A549 (cell line): Measurements from ENCODE around the gene SNX27. TPM values are rescaled to one million over a fixed set of nuclear protein-coding genes. Genes with fewer than 3 reads are reported as not detected.

ENCODE experiments used
- ATAC-seq, 2 experiments: fragments of 200-7000 bp in 1 of 2; fragments of >200 bp in 1 of 2; cut with Nextera tagmentation in 1 of 2; cut with Tn5 transposase in 1 of 2; 3 replicates each; pipeline versions ENCODE4 v1.8.0 to v1.9.1; 2018 to 2020; ENCODE audit warnings: mild to moderate bottlenecking in 1 of 2, moderate library complexity in 1 of 2
- CTCF ChIA-PET: fragments of 300-600 bp; sonication (Branson Sonifier 250); formaldehyde crosslinking; extraction: SDS; loops from one replicate; lab custom pipeline; 2021; ENCODE audit warnings: antibody characterized with exemption, inconsistent platforms; lab: Yijun Ruan, JAX
- POLR2A ChIA-PET: fragments of 350-600 bp; formaldehyde crosslinking; extraction: SDS; loops from one replicate; lab custom pipeline; 2021; ENCODE audit warnings: antibody characterized with exemption, inconsistent platforms; lab: Yijun Ruan, JAX
- DNase-seq, 2 experiments: peaks; one replicate each; pipeline versions ENCODE4 v3.0.0 to v3.0.0-alpha.2; 2011 to 2016; ENCODE audit warnings: low read depth in 1 of 2, low spot score in 1 of 2
- FAIRE-seq: peaks from 2 replicates; lab custom pipeline; 2011; peaks lifted over from hg19 to GRCh38; lab: Jason Lieb, UNC
- H3K27ac ChIP-seq, 2 experiments: fragments of >200 bp; sonication (Bioruptor Twin); formaldehyde crosslinking; 3 replicates each; pipeline ENCODE4 v1.5.1; 2016 to 2017
- H3K4me1 ChIP-seq: fragments of >200 bp; sonication (Bioruptor Twin); formaldehyde crosslinking; 3 replicates; pipeline ENCODE4 v1.6.1; 2016
- H3K4me2 ChIP-seq: fragments of >200 bp; sonication (Bioruptor Twin); formaldehyde crosslinking; 3 replicates; pipeline ENCODE4 v1.6.1; 2016
- H3K4me3 ChIP-seq: fragments of >200 bp; sonication (Bioruptor Twin); formaldehyde crosslinking; 3 replicates; pipeline ENCODE4 v1.5.1; 2016
- H3K9me3 ChIP-seq: fragments of >200 bp; sonication (Bioruptor Twin); formaldehyde crosslinking; 3 replicates; pipeline ENCODE4 v1.6.1; 2016
- CBX2 ChIP-seq: fragments of 200-600 bp; sonication (generic); IDR thresholded peaks from 2 replicates; pipeline ENCODE4 v1.6.1; 2016; ENCODE audit warnings: low read depth, mild to moderate bottlenecking, borderline replicate concordance
- EHF ChIP-seq: fragments of 250-450 bp; sonication (Bioruptor Pico); IDR thresholded peaks from 2 replicates; pipeline ENCODE4 v1.5.0; 2020; ENCODE audit warnings: mild to moderate bottlenecking
- EP300 ChIP-seq, 2 experiments: fragments of >200 bp; sonication (Bioruptor Twin); formaldehyde crosslinking; IDR thresholded peaks; 2 replicates in 1 of 2; 3 replicates in 1 of 2; pipeline ENCODE4 v1.6.1; 2016 to 2017
- FOSB ChIP-seq: fragments of 250-450 bp; sonication (Bioruptor Pico); IDR thresholded peaks from 2 replicates; pipeline ENCODE4 v1.5.0; 2020; ENCODE audit warnings: mild to moderate bottlenecking, moderate library complexity
- FOSL2 ChIP-seq, 2 experiments: fragments of 450-650 bp in 1 of 2; fragments of >200 bp in 1 of 2; sonication (Bioruptor Twin) in 1 of 2; formaldehyde crosslinking; IDR thresholded peaks; 2 replicates each; pipeline versions ENCODE4 v1.5.0 to v1.6.1; 2016 to 2020; ENCODE audit warnings: mild to moderate bottlenecking in 1 of 2, moderate library complexity in 1 of 2
- FOXS1 ChIP-seq: fragments of 250-450 bp; sonication (Bioruptor Pico); IDR thresholded peaks from 2 replicates; pipeline ENCODE4 v1.5.0; 2020; ENCODE audit warnings: mild to moderate bottlenecking, moderate library complexity
- GATA3 ChIP-seq: IDR thresholded peaks from 2 replicates; pipeline ENCODE4 v1.6.1; 2012; ENCODE audit warnings: borderline replicate concordance
- HOXB13 ChIP-seq: fragments of 250-450 bp; sonication (Bioruptor Pico); IDR thresholded peaks from 2 replicates; pipeline ENCODE4 v1.5.0; 2020; ENCODE audit warnings: low read depth, mild to moderate bottlenecking, moderate library complexity
- JUNB ChIP-seq: fragments of >200 bp; sonication (Bioruptor Twin); formaldehyde crosslinking; IDR thresholded peaks from 2 replicates; pipeline ENCODE4 v1.6.1; 2016
- KDM1A ChIP-seq: fragments of 200-600 bp; sonication (generic); IDR thresholded peaks from 2 replicates; pipeline ENCODE4 v1.6.1; 2016; ENCODE audit warnings: low read depth, mild to moderate bottlenecking
- KDM5A ChIP-seq: fragments of 200-600 bp; sonication (generic); IDR thresholded peaks from 2 replicates; pipeline ENCODE4 v1.6.1; 2016; ENCODE audit warnings: antibody characterized with exemption, mild to moderate bottlenecking
- MAX ChIP-seq: IDR thresholded peaks from 2 replicates; pipeline ENCODE4 v1.6.1; 2012
- NPAS2 ChIP-seq: fragments of 250-450 bp; sonication (Bioruptor Pico); IDR thresholded peaks from 2 replicates; pipeline ENCODE4 v1.8.0; 2022; ENCODE audit warnings: mild to moderate bottlenecking, moderate library complexity, borderline replicate concordance
- PHF8 ChIP-seq: fragments of 200-600 bp; sonication (generic); IDR thresholded peaks from 2 replicates; pipeline ENCODE4 v1.6.1; 2016; ENCODE audit warnings: low read depth, mild to moderate bottlenecking, antibody characterized with exemption, moderate library complexity, borderline replicate concordance
- POLR2A ChIP-seq: IDR thresholded peaks from 2 replicates; pipeline ENCODE4 v1.6.1; 2012; ENCODE audit warnings: mild to moderate bottlenecking, low read length
- RAD21 ChIP-seq, 2 experiments: fragments of >200 bp in 1 of 2; sonication (Bioruptor Twin) in 1 of 2; formaldehyde crosslinking in 1 of 2; IDR thresholded peaks in 1 of 2; conservative IDR thresholded peaks in 1 of 2; 2 replicates in 1 of 2; 3 replicates in 1 of 2; pipeline ENCODE4 v1.6.1; 2012 to 2018; ENCODE audit warnings: inconsistent platforms in 1 of 2
- RARB ChIP-seq: fragments of 250-450 bp; sonication (Bioruptor Pico); IDR thresholded peaks from 2 replicates; pipeline ENCODE4 v1.8.0; 2021; ENCODE audit warnings: mild to moderate bottlenecking, moderate library complexity
- REST ChIP-seq: fragments of 200-600 bp; sonication (generic); IDR thresholded peaks from 2 replicates; pipeline ENCODE4 v1.6.1; 2016; ENCODE audit warnings: antibody characterized with exemption, mild to moderate bottlenecking, moderate library complexity
- RNF2 ChIP-seq: fragments of 200-600 bp; sonication (generic); IDR thresholded peaks from 2 replicates; pipeline ENCODE4 v1.6.1; 2016; ENCODE audit warnings: low read depth, mild to moderate bottlenecking, antibody characterized with exemption, moderate library complexity, borderline replicate concordance
- USF2 ChIP-seq: fragments of 450-650 bp; IDR thresholded peaks from 2 replicates; pipeline ENCODE4 v1.6.1; 2014; ENCODE audit warnings: antibody characterized with exemption
- ZSCAN20 ChIP-seq: fragments of 250-450 bp; sonication (Bioruptor Pico); IDR thresholded peaks from 2 replicates; pipeline ENCODE4 v1.8.0; 2022; ENCODE audit warnings: mild to moderate bottlenecking, moderate library complexity
- WGBS: methylation state at CpG from one replicate; pipeline ENCODE4 v1.1.6; 2017; ENCODE audit errors: missing lambda C conversion rate; 5-methylcytosine and 5-hydroxymethylcytosine counted together
- polyA plus RNA-seq, 4 experiments: library from polyadenylated mRNA; depleted of rRNA in 3 of 4; stranded (reverse); fragments of >200 nt; fragmentation: RNase III in 1 of 4; extraction: RNeasy Plus Mini Kit Qiagen cat#74134 plus additional on column Dnase treatment in 1 of 4; gene quantifications; 2 replicates in 3 of 4; 3 replicates in 1 of 4; pipeline ENCODE4 v1.2.3, GENCODE V29; 2011 to 2017

Gene SNX27
- polyA plus RNA-seq, 2 of the 4 experiments (the other 2 are of a cell fraction) = 13.6 to 29.1 TPM

- Histone ChIP-seq H3K4me3 (no peak overlapping the region), H3K27ac (peak overlapping the region in 1 of 2 experiments; percentile 69; a peak in 3 of 6 replicates), H3K4me2 (peak overlapping the region; percentile 88), H3K4me1 (peaks cover 40% of the 10 kb centered on the region), H3K9me3 (no peaks in the 10 kb centered on the region)
- POLR2A ChIA-PET = no interaction called here
- FAIRE-seq (no peak), ATAC-seq (peak in 1 of 2 experiments; percentile 60; a peak in 3 of 6 replicates), DNase-seq (no peak)
- CTCF ChIA-PET = interaction anchor here (0.7 to 2.1 kb wide), 4 partner anchors 9 to 96 kb away, joined by 3 to 6 read pairs (median 4); no protein-coding TSS in a partner anchor
- whole genome bisulfite sequencing = 63% methylated on average over 2 of the region's 2 CpGs
- TF ChIP-seq FOSB (CRISPR knock-in tag) = no peak
- TF ChIP-seq FOXS1 = no peak
- TF ChIP-seq JUNB = no peak
- TF ChIP-seq CBX2 = no peak
- TF ChIP-seq EHF (CRISPR knock-in tag) = no peak
- no peak for TF ChIP-seq NPAS2 (CRISPR knock-in tag)
- no peak for TF ChIP-seq GATA3
- no peak for TF ChIP-seq KDM5A
- TF ChIP-seq EP300 (IDR thresholded peaks at IDR 0.05) = no peak
Measured at GRCh38 chr1:151638074-151638775, 26.4 kb downstream of the SNX27 start.

- no peak for FAIRE-seq
- ChIA-PET POLR2A (no interaction called here), CTCF (interaction anchor here (1.3 to 2.1 kb wide), 3 partner anchors 10 to 96 kb away, joined by 3 to 6 read pairs (median 4); no protein-coding TSS in a partner anchor)
- peak overlapping the region; percentile 88 for H3K4me2 ChIP-seq
- peaks cover 43% of the 10 kb centered on the region for H3K4me1 ChIP-seq
- peak; percentile 24 to 70; a peak in 3 of 6 replicates for ATAC-seq
- TF ChIP-seq RNF2 = no peak
- no peak for TF ChIP-seq ZSCAN20
- TF ChIP-seq RARB (CRISPR knock-in tag) = no peak
- no peak for TF ChIP-seq KDM1A
- TF ChIP-seq POLR2A = no peak
- no peak for TF ChIP-seq KDM5A
- no peak for TF ChIP-seq FOSL2 (IDR thresholded peaks at IDR 0.05)
- TF ChIP-seq FOSL2 (CRISPR knock-in tag; IDR thresholded peaks at IDR 0.05) = no peak
- TF ChIP-seq HOXB13 = 0 out of 2 replicates have a peak, but pooled peaks have one; percentile 48
- 58% methylated on average over 9 of the region's 9 CpGs for WGBS
- peak overlapping the region; percentile 31 to 69 for H3K27ac ChIP-seq
- no peak for DNase-seq
- H3K9me3 ChIP-seq = no peaks in the 10 kb centered on the region
- peak overlapping the region; percentile 27; the same call in 2 of the 3 replicates for H3K4me3 ChIP-seq
Measured at GRCh38 chr1:151638812-151639211, 27.0 kb downstream of the SNX27 start.

GRCh38 chr1:151639466-151639865 is 27.6 kb downstream of the SNX27 start:
- POLR2A ChIA-PET = interaction anchor here (0.6 kb wide), 1 partner anchor 27 kb away, joined by 3 read pairs; no protein-coding TSS in a partner anchor
- FAIRE-seq (no peak), ATAC-seq (peak; percentile 78 to 79; a peak in 5 of 6 replicates), DNase-seq (peak; percentile 13 to 51)
- peaks cover 50% of the 10 kb centered on the region for H3K4me1 ChIP-seq
- H3K9me3 ChIP-seq = no peaks in the 10 kb centered on the region
- WGBS = 3% methylated on average over 2 of the region's 2 CpGs
- TF ChIP-seq PHF8 = no peak
- no peak for TF ChIP-seq REST
- TF ChIP-seq USF2 = no peak
- TF ChIP-seq MAX = no peak
- no peak for TF ChIP-seq RAD21 (conservative IDR thresholded peaks at IDR 0.05 in 1 of 2, IDR thresholded peaks at IDR 0.05 in 1 of 2)
- TF ChIP-seq NPAS2 (CRISPR knock-in tag) = no peak
- H3K4me2 ChIP-seq = peak overlapping the region; percentile 88
- H3K27ac ChIP-seq = peak overlapping the region; percentile 31 to 69
- peak overlapping the region; percentile 27; the same call in 2 of the 3 replicates for H3K4me3 ChIP-seq
- CTCF ChIA-PET = interaction anchor here (0.5 to 1.9 kb wide), 6 partner anchors 13 to 104 kb away, joined by 3 to 6 read pairs (median 3); no protein-coding TSS in a partner anchor
